Activated T-helper 2 cell treated with anti-CD3 and anti-CD28 coated beads, Interferon-gamma antibody, Interleukin-2, Interleukin-4, amounts not matched to agents 10 μg/mL and 5 μg/mL and 100 μg/mL, durations not matched to agents 14 hours and 24 hours and 36 hours (primary cell): Measurements from ENCODE around the gene SH3PXD2B. TPM values are rescaled to one million over a fixed set of nuclear protein-coding genes. Genes with fewer than 3 reads are reported as not detected.
"Not testable (repeated sequence)": the region's sequence is repeated elsewhere in the genome, so short reads cannot be mapped to it uniquely, and the experiment has no call there.

ENCODE experiments used
- DNase-seq: peaks from one replicate; pipeline ENCODE4 v3.0.0; 2021; ENCODE audit warnings: low spot score
- H3K27ac Mint-ChIP-seq: one replicate; pipeline ENCODE4 v1.8.0; 2021; ENCODE audit warnings: mixed read lengths
- H3K27me3 Mint-ChIP-seq: one replicate; pipeline ENCODE4 v1.8.0; 2021; ENCODE audit warnings: low read depth, mixed read lengths
- H3K36me3 Mint-ChIP-seq: one replicate; pipeline ENCODE4 v1.8.0; 2021; ENCODE audit warnings: low read depth, mixed read lengths
- H3K4me1 Mint-ChIP-seq: one replicate; pipeline ENCODE4 v1.8.0; 2021; ENCODE audit warnings: low read depth, mixed read lengths
- H3K4me3 Mint-ChIP-seq: one replicate; pipeline ENCODE4 v1.8.0; 2021; ENCODE audit warnings: low read depth, mild to moderate bottlenecking, moderate library complexity, mixed read lengths
- H3K9me3 Mint-ChIP-seq: one replicate; pipeline ENCODE4 v1.8.0; 2021; ENCODE audit warnings: mixed read lengths
- intact Hi-C: fragments of 100-400 bp; cut with micrococcal nuclease; formaldehyde crosslinking; loops from one replicate; pipeline ENCODE4 v1.15.1; 2023
- total RNA-seq: library from RNA; stranded (reverse); gene quantifications from 2 replicates; pipeline ENCODE4 v1.2.3, GENCODE V29; 2022

Gene SH3PXD2B
- total RNA-seq, 1 donor from 2014 or later, result 0.11 TPM

DNA sequence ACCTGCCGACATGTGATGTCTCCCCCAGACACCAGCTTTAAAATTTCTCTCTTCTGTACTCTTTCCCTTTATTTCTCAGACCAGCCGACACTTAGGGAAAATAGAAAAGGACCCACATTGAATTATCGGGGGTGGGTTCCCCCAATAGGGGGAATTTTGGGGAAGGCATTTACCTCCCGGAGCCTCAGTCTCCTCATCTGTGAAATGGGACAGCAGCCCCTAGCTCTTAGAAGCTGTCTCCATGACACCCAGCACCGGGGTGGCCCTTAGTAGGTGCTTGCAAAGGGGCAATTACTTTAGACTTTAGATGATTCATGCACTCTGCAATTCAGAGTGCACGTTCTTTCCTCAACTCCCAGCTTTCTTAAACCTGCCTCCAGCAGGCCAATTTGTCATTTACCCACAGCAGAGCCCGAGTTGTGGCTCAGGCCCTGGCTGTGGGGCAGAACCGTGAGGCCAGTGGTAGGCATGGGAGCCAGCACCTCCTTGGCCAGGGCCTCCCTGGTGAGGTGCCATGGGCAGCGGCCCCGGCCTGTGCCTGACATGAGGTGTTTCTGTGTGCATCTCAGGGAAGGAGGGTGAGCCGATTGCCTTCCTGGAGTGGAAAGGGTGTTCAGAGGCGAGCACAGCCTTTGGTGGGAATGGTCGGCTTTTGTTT is 51.7 kb downstream of the SH3PXD2B start:
- Mint-ChIP-seq H3K4me1 (no peaks in the 10 kb centered on the region), H3K4me3 (no peak overlapping the region), H3K27me3 (peaks cover 17% of the 10 kb centered on the region), H3K27ac (no peak overlapping the region), H3K9me3 (peaks cover 5% of the 10 kb centered on the region), H3K36me3 (no peaks in the 10 kb centered on the region)
- DNase-seq, result no peak
- intact Hi-C loops, result no loop called here

GRCh38 chr5:172402031-172402430 is 52.3 kb downstream of the SH3PXD2B start:
- H3K9me3 Mint-ChIP-seq, H3K36me3 Mint-ChIP-seq, H3K4me1 Mint-ChIP-seq, H3K27ac Mint-ChIP-seq, intact Hi-C loops, DNase-seq, H3K4me3 Mint-ChIP-seq: not testable (repeated sequence)
- H3K27me3 Mint-ChIP-seq, result peaks cover 17% of the 10 kb centered on the region

DNA sequence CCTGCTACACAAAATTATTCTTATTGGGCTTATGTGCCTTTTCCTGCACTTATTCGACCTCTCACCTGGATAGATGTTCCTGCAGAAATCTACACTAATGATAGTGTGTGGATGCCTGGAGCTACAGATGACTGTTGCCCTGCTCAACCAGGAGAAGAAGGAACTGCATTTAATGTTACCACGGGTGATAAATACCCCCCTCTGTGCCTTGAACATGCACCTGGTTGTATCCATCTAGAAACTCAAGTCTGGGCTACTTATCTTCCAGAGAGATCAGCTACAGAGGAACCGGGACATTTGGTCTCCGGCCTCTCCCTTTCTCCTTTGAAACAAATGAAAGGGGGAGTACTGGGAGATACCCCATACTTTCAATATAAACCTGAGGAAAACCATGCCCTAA is 54.5 kb downstream of the SH3PXD2B start:
- Mint-ChIP-seq H3K27ac (no peak overlapping the region), H3K9me3 (peaks cover 21% of the 10 kb centered on the region), H3K36me3 (no peaks in the 10 kb centered on the region), H3K4me3 (no peak overlapping the region), H3K4me1 (peaks cover 8% of the 10 kb centered on the region), H3K27me3 (peaks cover 10% of the 10 kb centered on the region)
- intact Hi-C loops, result no loop called here
- no peak for DNase-seq

DNA sequence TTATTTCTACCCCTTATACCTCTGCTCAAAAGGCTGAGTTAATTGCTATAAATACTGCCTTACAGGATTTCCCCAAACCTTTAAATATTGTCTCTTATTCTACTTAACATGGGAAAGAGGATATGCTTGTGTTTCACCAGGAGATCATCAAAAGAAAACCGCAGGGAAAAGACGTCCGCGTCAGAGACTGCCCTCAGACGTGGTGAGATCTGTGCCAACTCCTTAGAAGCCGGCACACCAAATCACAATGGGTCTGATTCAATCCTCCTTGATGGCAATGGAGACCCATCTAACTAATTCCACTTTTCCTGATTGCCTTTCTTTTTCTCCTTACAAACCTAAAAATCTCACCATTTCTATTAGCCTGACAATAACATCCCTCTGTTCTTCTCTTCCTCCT is 55.0 kb downstream of the SH3PXD2B start:
- Mint-ChIP-seq H3K9me3 (peaks cover 24% of the 10 kb centered on the region), H3K27me3 (peaks cover 10% of the 10 kb centered on the region), H3K36me3 (no peaks in the 10 kb centered on the region), H3K27ac (no peak overlapping the region), H3K4me3 (no peak overlapping the region), H3K4me1 (peaks cover 8% of the 10 kb centered on the region)
- no peak for DNase-seq
- intact Hi-C loops, result no loop called here

DNA sequence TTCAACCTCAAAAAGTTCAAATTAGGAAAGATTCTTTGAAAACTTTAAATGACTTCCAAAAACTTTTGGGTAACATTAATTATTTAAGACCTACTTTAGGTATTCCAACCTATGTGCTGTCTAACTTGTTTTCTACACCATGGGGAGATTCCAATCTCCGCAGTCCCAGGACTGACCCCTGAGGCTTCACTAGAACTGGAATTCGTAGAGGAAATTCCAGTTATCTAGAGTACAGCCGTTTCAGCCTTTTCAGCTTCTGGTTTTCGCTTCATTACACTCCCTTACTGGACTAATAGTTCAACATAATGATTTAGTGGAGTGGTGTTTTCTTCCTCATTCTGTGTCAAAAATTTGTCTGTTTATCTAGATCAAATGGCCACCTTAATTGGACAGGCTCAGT is 55.7 kb downstream of the SH3PXD2B start:
- intact Hi-C loops, H3K27ac Mint-ChIP-seq, H3K4me1 Mint-ChIP-seq, DNase-seq, H3K36me3 Mint-ChIP-seq, H3K4me3 Mint-ChIP-seq: not testable (repeated sequence)
- H3K9me3 Mint-ChIP-seq, result peaks cover 28% of the 10 kb centered on the region
- H3K27me3 Mint-ChIP-seq, result peaks cover 10% of the 10 kb centered on the region

- H3K9me3 Mint-ChIP-seq, result peaks cover 28% of the 10 kb centered on the region
- H3K4me1 Mint-ChIP-seq, H3K36me3 Mint-ChIP-seq, intact Hi-C loops, H3K4me3 Mint-ChIP-seq, DNase-seq, H3K27ac Mint-ChIP-seq, H3K27me3 Mint-ChIP-seq: not testable (repeated sequence)
Observed at GRCh38 chr5:172396994-172397393, 57.3 kb downstream of the SH3PXD2B start.

GRCh38 chr5:172396220-172396619 is 58.1 kb downstream of the SH3PXD2B start:
- H3K4me1 Mint-ChIP-seq, result peaks cover 8% of the 10 kb centered on the region
- peaks cover 28% of the 10 kb centered on the region for H3K9me3 Mint-ChIP-seq
- no peak overlapping the region for H3K27ac Mint-ChIP-seq
- no peaks in the 10 kb centered on the region for H3K36me3 Mint-ChIP-seq
- no peak overlapping the region for H3K4me3 Mint-ChIP-seq
- peaks cover 6% of the 10 kb centered on the region for H3K27me3 Mint-ChIP-seq
- no peak for DNase-seq
- intact Hi-C loops, result no loop called here

DNA sequence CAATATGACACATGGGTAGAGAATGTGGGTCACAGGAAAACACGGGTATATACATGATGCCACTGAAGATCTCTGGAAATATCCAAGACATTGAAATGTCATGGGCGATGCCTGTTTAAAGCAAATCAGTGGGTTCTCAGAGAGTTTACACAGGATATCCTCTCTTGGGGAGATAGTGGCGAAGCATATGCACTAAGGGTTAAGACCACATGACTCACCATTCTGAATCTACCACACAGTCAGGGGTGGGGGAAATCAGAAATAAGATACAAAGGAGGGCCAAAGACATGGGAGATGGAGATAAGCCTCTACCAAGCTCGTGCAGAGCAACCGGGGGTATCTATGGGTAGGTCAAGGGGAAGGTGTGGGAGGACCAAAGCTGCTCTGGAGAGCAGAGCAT is 58.8 kb downstream of the SH3PXD2B start:
- no peak overlapping the region for H3K27ac Mint-ChIP-seq
- H3K4me3 Mint-ChIP-seq, result no peak overlapping the region
- peaks cover 8% of the 10 kb centered on the region for H3K4me1 Mint-ChIP-seq
- H3K27me3 Mint-ChIP-seq, result peaks cover 4% of the 10 kb centered on the region
- intact Hi-C loops, result no loop called here
- DNase-seq, result no peak
- peaks cover 28% of the 10 kb centered on the region for H3K9me3 Mint-ChIP-seq
- H3K36me3 Mint-ChIP-seq, result no peaks in the 10 kb centered on the region

DNA sequence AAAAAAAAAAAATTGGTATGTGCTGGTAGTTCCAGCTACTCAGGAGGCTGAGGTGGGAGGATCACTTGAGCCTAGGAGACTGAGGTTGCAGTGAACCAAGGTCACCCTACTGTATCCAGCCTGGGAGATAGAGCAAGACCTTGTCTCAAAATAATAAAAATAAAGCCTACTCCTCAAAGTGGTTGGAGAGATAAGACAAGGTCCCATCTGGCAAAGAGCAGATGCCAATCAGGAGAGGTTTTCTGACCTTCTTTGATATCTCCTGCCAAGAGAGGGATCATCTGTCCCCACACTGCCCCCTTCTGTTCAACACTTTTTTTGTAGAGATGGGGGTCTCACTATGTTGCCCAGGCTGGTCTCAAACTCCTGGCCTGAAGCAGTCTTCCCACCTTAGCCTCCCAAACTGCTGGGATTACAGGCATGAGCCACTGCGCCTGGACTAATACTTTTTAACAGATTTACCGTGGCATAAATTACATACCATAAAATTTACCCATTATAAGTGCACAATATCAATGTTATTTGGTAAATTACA is 64.7 kb downstream of the SH3PXD2B start:
- Mint-ChIP-seq H3K9me3 (peaks cover 7% of the 10 kb centered on the region), H3K4me3 (no peak overlapping the region), H3K4me1 (no peaks in the 10 kb centered on the region), H3K27me3 (no peaks in the 10 kb centered on the region), H3K27ac (no peak overlapping the region), H3K36me3 (no peaks in the 10 kb centered on the region)
- intact Hi-C loops, result no loop called here
- DNase-seq, result no peak

DNA sequence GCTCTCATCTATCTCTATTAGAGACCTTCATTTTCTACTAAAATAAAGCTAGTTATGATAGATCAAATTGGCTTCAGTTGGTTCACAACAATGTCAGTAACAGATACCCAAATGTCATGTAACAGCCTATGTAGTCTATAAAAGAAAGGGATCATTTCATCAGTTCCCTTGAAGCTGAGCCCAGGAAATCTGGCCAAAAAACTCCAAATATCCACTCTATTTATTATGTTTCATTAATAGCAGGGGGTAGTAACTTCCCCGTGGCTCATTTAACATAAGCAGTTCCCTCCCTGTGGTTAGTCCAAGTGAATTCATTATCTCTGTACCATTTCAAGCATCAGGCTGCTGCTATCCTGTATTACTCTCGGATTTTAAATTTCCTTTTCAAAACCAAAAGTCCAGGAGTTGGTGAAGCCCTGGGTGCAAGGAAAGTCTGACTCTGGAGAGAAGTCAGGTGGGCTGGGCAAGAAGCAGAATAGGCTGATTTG is 66.0 kb downstream of the SH3PXD2B start:
- H3K27me3 Mint-ChIP-seq, result no peaks in the 10 kb centered on the region

GRCh38 chr5:172385707-172386106 is 68.6 kb downstream of the SH3PXD2B start:
- no peaks in the 10 kb centered on the region for H3K36me3 Mint-ChIP-seq
- no peak for DNase-seq
- no peak overlapping the region for H3K27ac Mint-ChIP-seq
- H3K4me1 Mint-ChIP-seq, result no peaks in the 10 kb centered on the region
- H3K4me3 Mint-ChIP-seq, result no peak overlapping the region
- H3K27me3 Mint-ChIP-seq, result no peaks in the 10 kb centered on the region
- H3K9me3 Mint-ChIP-seq, result no peaks in the 10 kb centered on the region
- intact Hi-C loops, result no loop called here

More for the DNA sequence above, 66.0 kb downstream of the SH3PXD2B start:
- DNase-seq, result no peak
- Mint-ChIP-seq H3K9me3 (no peaks in the 10 kb centered on the region), H3K36me3 (no peaks in the 10 kb centered on the region), H3K4me3 (no peak overlapping the region), H3K4me1 (no peaks in the 10 kb centered on the region), H3K27ac (no peak overlapping the region)
- intact Hi-C loops, result no loop called here

GRCh38 chr5:172385010-172385563 is 69.2 kb downstream of the SH3PXD2B start:
- Mint-ChIP-seq H3K27me3 (no peaks in the 10 kb centered on the region), H3K4me3 (no peak overlapping the region), H3K4me1 (no peaks in the 10 kb centered on the region), H3K27ac (no peak overlapping the region), H3K36me3 (no peaks in the 10 kb centered on the region), H3K9me3 (no peaks in the 10 kb centered on the region)
- intact Hi-C loops, result no loop called here
- no peak for DNase-seq

- Mint-ChIP-seq H3K36me3 (no peaks in the 10 kb centered on the region), H3K9me3 (no peaks in the 10 kb centered on the region), H3K27me3 (no peaks in the 10 kb centered on the region), H3K4me3 (no peak overlapping the region), H3K4me1 (no peaks in the 10 kb centered on the region), H3K27ac (no peak overlapping the region)
- intact Hi-C loops, result no loop called here
- DNase-seq, result no peak
Observed at GRCh38 chr5:172383191-172383802, 71.0 kb downstream of the SH3PXD2B start.
